GM12864 (cell line): Measurements from ENCODE around the gene ZSWIM3.

ENCODE experiments used
- DNase-seq: peaks from one replicate; pipeline ENCODE4 v3.0.0-alpha.2; 2011; ENCODE audit warnings: low read depth
- H3K4me3 ChIP-seq: 2 replicates; pipeline ENCODE4 v1.5.1; 2011; ENCODE audit warnings: mild to moderate bottlenecking, low read depth, low read length, control low read depth
- TF ChIP-seq, protein P1 (sequence below): IDR thresholded peaks from 2 replicates; pipeline ENCODE4 v1.5.1; 2011; ENCODE audit warnings: low read depth, mild to moderate bottlenecking, moderate library complexity, low read length, control low read depth, inconsistent platforms; ENCODE audit errors: missing control alignments

Gene ZSWIM3

DNA sequence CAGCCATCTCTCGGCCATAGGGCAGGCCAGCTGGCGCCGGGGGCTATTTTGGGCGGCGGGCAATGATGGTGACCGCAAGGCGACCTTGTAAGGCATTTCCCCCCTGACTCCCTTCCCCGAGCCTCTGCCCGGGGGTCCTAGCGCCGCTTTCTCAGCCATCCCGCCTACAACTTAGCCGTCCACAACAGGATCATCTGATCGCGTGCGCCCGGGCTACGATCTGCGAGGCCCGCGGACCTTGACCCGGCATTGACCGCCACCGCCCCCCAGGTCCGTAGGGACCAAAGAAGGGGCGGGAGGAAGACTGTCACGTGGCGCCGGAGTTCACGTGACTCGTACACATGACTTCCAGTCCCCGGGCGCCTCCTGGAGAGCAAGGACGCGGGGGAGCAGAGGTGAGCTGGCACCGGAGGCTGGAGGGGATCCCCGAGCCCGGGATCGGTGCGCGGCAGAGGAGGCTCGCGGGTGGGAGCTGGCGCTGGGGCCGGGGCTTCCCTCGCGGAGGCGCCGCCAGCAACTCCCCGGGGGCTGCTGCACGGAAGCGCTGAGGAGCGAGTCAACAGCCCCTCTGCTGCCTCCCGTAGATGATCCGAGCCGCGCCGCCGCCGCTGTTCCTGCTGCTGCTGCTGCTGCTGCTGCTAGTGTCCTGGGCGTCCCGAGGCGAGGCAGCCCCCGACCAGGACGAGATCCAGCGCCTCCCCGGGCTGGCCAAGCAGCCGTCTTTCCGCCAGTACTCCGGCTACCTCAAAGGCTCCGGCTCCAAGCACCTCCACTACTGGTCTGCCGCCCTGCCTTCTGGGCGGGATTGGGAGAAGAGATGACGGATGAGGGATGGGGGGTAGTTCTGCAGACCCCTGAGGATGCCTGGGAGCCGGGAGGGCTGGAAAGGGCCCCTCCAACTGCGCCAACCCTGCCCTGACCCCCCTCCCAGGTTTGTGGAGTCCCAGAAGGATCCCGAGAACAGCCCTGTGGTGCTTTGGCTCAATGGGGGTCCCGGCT is 33.9 kb downstream of the ZSWIM3 start, which contains the start of the genes CTSA and NEURL2:
CTSA (plus strand) TSS at position 351 of the 999 bp plus-strand sequence; CDS start at position 585, 234 bp downstream.
NEURL2 (minus strand) TSS at position 224 of the 999 bp plus-strand sequence; CDS start at position 7, 217 bp downstream.
- TF ChIP-seq, protein P1, sequence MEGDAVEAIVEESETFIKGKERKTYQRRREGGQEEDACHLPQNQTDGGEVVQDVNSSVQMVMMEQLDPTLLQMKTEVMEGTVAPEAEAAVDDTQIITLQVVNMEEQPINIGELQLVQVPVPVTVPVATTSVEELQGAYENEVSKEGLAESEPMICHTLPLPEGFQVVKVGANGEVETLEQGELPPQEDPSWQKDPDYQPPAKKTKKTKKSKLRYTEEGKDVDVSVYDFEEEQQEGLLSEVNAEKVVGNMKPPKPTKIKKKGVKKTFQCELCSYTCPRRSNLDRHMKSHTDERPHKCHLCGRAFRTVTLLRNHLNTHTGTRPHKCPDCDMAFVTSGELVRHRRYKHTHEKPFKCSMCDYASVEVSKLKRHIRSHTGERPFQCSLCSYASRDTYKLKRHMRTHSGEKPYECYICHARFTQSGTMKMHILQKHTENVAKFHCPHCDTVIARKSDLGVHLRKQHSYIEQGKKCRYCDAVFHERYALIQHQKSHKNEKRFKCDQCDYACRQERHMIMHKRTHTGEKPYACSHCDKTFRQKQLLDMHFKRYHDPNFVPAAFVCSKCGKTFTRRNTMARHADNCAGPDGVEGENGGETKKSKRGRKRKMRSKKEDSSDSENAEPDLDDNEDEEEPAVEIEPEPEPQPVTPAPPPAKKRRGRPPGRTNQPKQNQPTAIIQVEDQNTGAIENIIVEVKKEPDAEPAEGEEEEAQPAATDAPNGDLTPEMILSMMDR: peak; percentile 13
- peak; percentile 69 for DNase-seq
- H3K4me3 ChIP-seq: peak within 1 kb of the TSS; percentile 81

- peak overlapping the region; percentile 81 for H3K4me3 ChIP-seq
- DNase-seq: no peak
- TF ChIP-seq, protein P1: no peak
Observed at GRCh38 chr20:45892049-45892825, 34.8 kb downstream of the ZSWIM3 start.

DNA sequence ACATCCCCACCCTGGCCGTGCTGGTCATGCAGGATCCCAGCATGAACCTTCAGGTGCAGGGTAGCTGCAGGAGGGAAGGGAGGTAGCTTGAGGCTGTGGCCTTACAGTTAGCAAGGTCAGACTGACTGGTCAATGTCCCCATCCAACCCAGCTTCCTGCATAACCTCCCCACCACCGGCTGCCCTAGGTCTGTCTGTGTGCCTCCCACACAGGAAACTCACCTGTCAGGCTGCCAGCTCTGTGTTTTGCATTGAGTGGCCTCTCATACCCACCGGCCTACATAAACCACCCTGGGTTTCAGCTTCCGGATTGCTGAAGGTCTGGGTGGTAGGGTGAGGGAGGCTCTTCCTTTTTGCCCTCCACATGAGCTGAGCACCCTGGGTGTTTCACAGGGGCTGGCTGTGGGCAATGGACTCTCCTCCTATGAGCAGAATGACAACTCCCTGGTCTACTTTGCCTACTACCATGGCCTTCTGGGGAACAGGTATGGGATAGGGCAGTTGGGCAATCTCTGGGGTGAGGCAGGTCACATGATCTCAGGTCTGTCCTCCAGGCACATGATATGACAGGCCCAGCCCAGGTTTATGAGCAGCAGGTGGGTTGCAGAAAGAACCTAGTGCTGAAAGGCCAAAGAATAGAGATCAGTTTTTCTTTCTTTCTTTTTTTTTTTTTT is 35.5 kb downstream of the ZSWIM3 start:
- H3K4me3 ChIP-seq: no peak overlapping the region
- DNase-seq: no peak
- TF ChIP-seq, protein P1: no peak

GRCh38 chr20:45893831-45894230 is 36.4 kb downstream of the ZSWIM3 start:
- TF ChIP-seq, protein P1: no peak
- no peak overlapping the region for H3K4me3 ChIP-seq
- DNase-seq: no peak

DNA sequence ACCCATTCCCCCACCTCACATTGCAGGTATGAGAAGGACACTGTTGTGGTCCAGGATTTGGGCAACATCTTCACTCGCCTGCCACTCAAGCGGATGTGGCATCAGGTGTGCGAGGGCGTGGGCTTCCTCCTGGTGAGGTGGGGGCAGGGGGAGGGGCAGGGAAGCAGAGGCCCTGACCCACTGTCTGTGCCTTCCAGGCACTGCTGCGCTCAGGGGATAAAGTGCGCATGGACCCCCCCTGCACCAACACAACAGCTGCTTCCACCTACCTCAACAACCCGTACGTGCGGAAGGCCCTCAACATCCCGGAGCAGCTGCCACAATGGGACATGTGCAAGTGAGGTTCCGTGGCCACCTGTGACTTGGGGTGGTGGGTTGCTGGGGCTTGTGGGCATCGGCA is 37.4 kb downstream of the ZSWIM3 start:
- no peak for DNase-seq
- no peak overlapping the region for H3K4me3 ChIP-seq
- TF ChIP-seq, protein P1: no peak

- no peak overlapping the region for H3K4me3 ChIP-seq
- no peak for DNase-seq
- TF ChIP-seq, protein P1: no peak
Observed at GRCh38 chr20:45896641-45897161, 39.3 kb downstream of the ZSWIM3 start.
